Measurements from ENCODE around the gene SLC38A10. TPM values are rescaled to one million over a fixed set of nuclear protein-coding genes. Genes with fewer than 3 reads are reported as not detected.

SLC38A10 gene
- total and polyA plus RNA-seq, 2 of the 13 experiments (the other 11 are each of a cell fraction or from before 2014, with no cell fraction given) = 23.4 to 55.8 TPM

GRCh38 chr17:81244358-81245023 lies 50.6 kb downstream of the SLC38A10 start (continued):
- TF ChIP-seq SNAPC4 (CRISPR knock-in tag; IDR thresholded peaks at IDR 0.05) = no peak
- TF ChIP-seq ZNF740 (CRISPR knock-in tag; IDR thresholded peaks at IDR 0.05) = no peak
- TF ChIP-seq ZNF574 (CRISPR knock-in tag; IDR thresholded peaks at IDR 0.05) = peak; percentile 8; the same call in 1 of the 2 replicates
- TF ChIP-seq EP300 (IDR thresholded peaks at IDR 0.05; ENCODE audit: low read depth in 2 of 2, low read length in 2 of 2) = no peak
- 0 out of 2 replicates have a peak, but pooled peaks have one; percentile 24 for TF ChIP-seq EP300 (CRISPR knock-in tag; IDR thresholded peaks at IDR 0.05; ENCODE audit: borderline replicate concordance)
- no peak for TF ChIP-seq FUBP1 (CRISPR knock-in tag; IDR thresholded peaks at IDR 0.05; ENCODE audit: borderline replicate concordance)
- TF ChIP-seq EED (CRISPR knock-in tag; IDR thresholded peaks at IDR 0.05) = no peak
- TF ChIP-seq NCOA5 (CRISPR knock-in tag; IDR thresholded peaks at IDR 0.05) = no peak
- TF ChIP-seq NFATC3 (CRISPR knock-in tag; IDR thresholded peaks at IDR 0.05) = no peak
- no peak for TF ChIP-seq CBX1 (IDR thresholded peaks at IDR 0.05; ENCODE audit: low read depth)
- TF ChIP-seq ZNF777 (CRISPR knock-in tag; IDR thresholded peaks at IDR 0.05) = no peak
- TF ChIP-seq THAP9 (CRISPR knock-in tag; IDR thresholded peaks at IDR 0.05; ENCODE audit: borderline replicate concordance) = no peak
- TF ChIP-seq KLF9 (CRISPR knock-in tag; IDR thresholded peaks at IDR 0.05; ENCODE audit: low read depth) = no peak
- no peak for TF ChIP-seq THAP7 (CRISPR knock-in tag; IDR thresholded peaks at IDR 0.05)
- peak; percentile 49; the same call in 1 of the 2 replicates for TF ChIP-seq ARID2 (CRISPR knock-in tag; IDR thresholded peaks at IDR 0.05; ENCODE audit: borderline replicate concordance)

Measured in HepG2 (cell line).